SJCRH30 (cell line): ENCODE data around the gene DSTN. TPM values are rescaled to one million over a fixed set of nuclear protein-coding genes. Genes with fewer than 3 reads are reported as not detected.
A peak's percentile ranks its signal among the peaks of the same experiment; 100 is the strongest.
"Not testable (repeated sequence)": the region's sequence is repeated elsewhere in the genome, so short reads cannot be mapped to it uniquely, and the experiment has no call there.

Experiments used
- DNase-seq, 2 experiments: peaks; one replicate each; pipeline ENCODE4 v3.0.0-alpha.2; 2015 to 2020
- H3K27ac ChIP-seq: fragments of 250-450 bp; sonication (Bioruptor Pico); 2 replicates; pipeline ENCODE4 v1.5.1; 2020; ENCODE audit warnings: mild to moderate bottlenecking, moderate library complexity
- H3K27me3 ChIP-seq: fragments of 250-450 bp; sonication (Bioruptor Pico); 2 replicates; pipeline ENCODE4 v1.5.1; 2020; ENCODE audit warnings: mild to moderate bottlenecking, moderate library complexity
- H3K36me3 ChIP-seq: fragments of 250-450 bp; sonication (Bioruptor Pico); 2 replicates; pipeline ENCODE4 v1.5.1; 2020; ENCODE audit warnings: mild to moderate bottlenecking, moderate library complexity
- H3K4me1 ChIP-seq: fragments of 250-450 bp; sonication (Bioruptor Pico); 2 replicates; pipeline ENCODE4 v1.5.1; 2020; ENCODE audit warnings: mild to moderate bottlenecking, moderate library complexity
- H3K4me3 ChIP-seq: fragments of 250-450 bp; sonication (Bioruptor Pico); 2 replicates; pipeline ENCODE4 v1.5.1; 2020; ENCODE audit warnings: mild to moderate bottlenecking, moderate library complexity
- H3K9me3 ChIP-seq: fragments of 250-450 bp; sonication (Bioruptor Pico); replicated peaks from 2 replicates; pipeline ENCODE4 v1.5.1; 2020; ENCODE audit warnings: mild to moderate bottlenecking, moderate library complexity
- total RNA-seq: library from RNA; depleted of rRNA; stranded (reverse); fragments of >200 nt; shearing (Covaris generic); gene quantifications from 2 replicates; pipeline ENCODE4 v1.2.3, GENCODE V29; 2014; rRNA removed

Gene DSTN
- total RNA-seq, 1 experiment from 2014 or later, result 117 TPM

- no peaks in the 10 kb centered on the region for H3K4me1 ChIP-seq
- H3K4me3 ChIP-seq, result no peak overlapping the region
- peak in 1 of 2 experiments; percentile 38 for DNase-seq
- no peaks in the 10 kb centered on the region for H3K27me3 ChIP-seq
- H3K36me3 ChIP-seq, result peaks cover 25% of the 10 kb centered on the region
- peaks cover 4% of the 10 kb centered on the region; the same call in 1 of the 2 replicates for H3K9me3 ChIP-seq
- H3K27ac ChIP-seq, result no peak overlapping the region
These were observed 84.9 kb downstream of the DSTN start for GRCh38 chr20:17654649-17655285.

GRCh38 chr20:17655286-17655651 lies 85.4 kb downstream of the DSTN start:
- H3K27me3 ChIP-seq, result no peaks in the 10 kb centered on the region
- no peak for DNase-seq
- peaks cover 4% of the 10 kb centered on the region; the same call in 1 of the 2 replicates for H3K9me3 ChIP-seq
- no peak overlapping the region for H3K4me3 ChIP-seq
- no peaks in the 10 kb centered on the region for H3K4me1 ChIP-seq
- H3K36me3 ChIP-seq, result peaks cover 30% of the 10 kb centered on the region
- H3K27ac ChIP-seq, result no peak overlapping the region

DNA sequence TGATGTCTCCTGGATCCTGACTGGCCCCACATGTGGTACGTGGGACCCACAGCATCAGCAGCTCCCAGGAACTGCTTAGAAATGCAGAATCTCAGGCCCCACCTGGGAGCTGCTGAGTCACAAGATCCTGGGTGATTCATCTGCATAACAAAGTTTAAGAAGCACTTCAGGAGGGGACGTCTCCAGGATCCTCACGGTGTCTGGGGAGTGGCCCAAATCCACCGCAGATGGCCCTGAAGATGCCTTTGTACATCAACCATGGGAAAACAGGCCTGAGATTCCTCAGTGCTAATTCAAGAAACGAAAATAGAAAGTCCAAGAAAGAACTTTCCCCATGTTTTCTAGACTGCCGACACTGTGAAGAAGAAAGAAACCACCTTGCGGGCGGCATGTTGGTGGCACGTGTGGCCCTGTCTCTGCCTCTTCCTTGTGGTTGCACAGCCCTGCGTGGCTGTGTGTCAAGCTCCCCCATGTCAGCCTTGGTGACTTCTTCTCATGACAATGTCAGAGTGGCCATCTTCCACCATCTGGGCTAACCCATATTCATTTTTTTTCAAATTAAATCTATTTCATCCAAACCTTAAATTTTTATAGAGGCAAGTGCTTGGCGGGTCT lies 86.1 kb downstream of the DSTN start:
- DNase-seq, result no peak
- H3K4me3 ChIP-seq, result no peak overlapping the region
- H3K9me3 ChIP-seq, result peaks cover 4% of the 10 kb centered on the region; the same call in 1 of the 2 replicates
- H3K36me3 ChIP-seq, result peaks cover 30% of the 10 kb centered on the region
- H3K4me1 ChIP-seq, result no peaks in the 10 kb centered on the region
- no peaks in the 10 kb centered on the region for H3K27me3 ChIP-seq
- no peak overlapping the region for H3K27ac ChIP-seq

DNA sequence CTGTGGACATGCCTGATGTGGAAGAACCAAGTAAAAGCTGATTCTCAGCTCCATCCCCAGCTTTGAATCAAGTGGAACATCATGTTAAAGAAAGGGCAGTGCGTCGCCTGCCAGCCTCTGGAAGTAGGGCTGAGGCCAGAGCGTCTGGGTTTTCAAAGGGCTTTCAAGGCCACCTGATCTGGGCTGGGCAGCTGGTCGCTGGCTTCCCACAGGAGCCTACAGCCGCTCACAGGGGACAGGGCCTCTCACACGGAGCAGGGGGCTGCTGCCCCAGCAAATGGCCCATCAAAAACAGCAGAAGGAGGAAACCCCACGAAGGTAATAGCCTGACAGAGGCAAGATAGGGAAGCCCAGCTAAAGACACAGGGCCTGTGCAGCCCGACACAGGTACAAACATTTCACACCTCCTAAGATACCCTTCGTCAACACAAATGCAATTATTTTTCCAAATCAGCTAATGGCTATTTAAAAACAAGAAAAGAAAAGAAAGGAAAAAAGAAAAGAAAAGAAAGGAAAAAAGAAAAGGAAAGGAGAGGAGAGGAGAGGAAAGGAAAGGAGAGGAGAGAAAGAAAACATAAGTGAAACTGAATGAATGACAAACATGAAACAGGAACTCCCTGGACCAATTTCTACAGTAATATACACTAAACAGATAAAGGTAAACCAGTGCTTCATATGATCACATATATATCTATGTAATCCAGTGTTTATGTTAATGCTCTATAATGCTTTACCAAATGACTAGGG lies 87.4 kb downstream of the DSTN start:
- H3K4me3 ChIP-seq, result no peak overlapping the region
- DNase-seq, result no peak
- H3K27me3 ChIP-seq, result no peaks in the 10 kb centered on the region
- H3K36me3 ChIP-seq, result peaks cover 30% of the 10 kb centered on the region
- H3K4me1 ChIP-seq, result no peaks in the 10 kb centered on the region
- peaks cover 4% of the 10 kb centered on the region; the same call in 1 of the 2 replicates for H3K9me3 ChIP-seq
- H3K27ac ChIP-seq, result no peak overlapping the region

GRCh38 chr20:17657898-17658647 lies 88.2 kb downstream of the DSTN start:
- peaks cover 4% of the 10 kb centered on the region; the same call in 1 of the 2 replicates for H3K9me3 ChIP-seq
- H3K27ac ChIP-seq, result no peak overlapping the region
- no peak overlapping the region for H3K4me3 ChIP-seq
- no peak for DNase-seq
- H3K4me1 ChIP-seq, result no peaks in the 10 kb centered on the region
- H3K27me3 ChIP-seq, result no peaks in the 10 kb centered on the region
- H3K36me3 ChIP-seq, result peaks cover 30% of the 10 kb centered on the region

GRCh38 chr20:17658648-17658993 lies 88.7 kb downstream of the DSTN start:
- Histone ChIP-seq H3K27me3 (no peaks in the 10 kb centered on the region), H3K4me1 (no peaks in the 10 kb centered on the region), H3K36me3 (peaks cover 30% of the 10 kb centered on the region), H3K27ac (no peak overlapping the region), H3K9me3 (peaks cover 4% of the 10 kb centered on the region; the same call in 1 of the 2 replicates), H3K4me3 (no peak overlapping the region)
- DNase-seq, result no peak

- not testable (repeated sequence) for H3K4me3 ChIP-seq, H3K27ac ChIP-seq, DNase-seq, H3K27me3 ChIP-seq, H3K9me3 ChIP-seq, H3K4me1 ChIP-seq
- H3K36me3 ChIP-seq, result peaks cover 30% of the 10 kb centered on the region
These were observed 89.5 kb downstream of the DSTN start for GRCh38 chr20:17659344-17659743.

Other genes with a start within 250 kb of the DSTN start
- not detected in 2 replicates for gene BFSP1, start 38.7 kb upstream of the DSTN start, total RNA-seq
- 42.8 and 43.7 TPM in 2 replicates for gene RRBP1, start 112.2 kb downstream of the DSTN start, total RNA-seq
- not detected in 2 replicates for gene BANF2, start 129.9 kb downstream of the DSTN start, total RNA-seq